ENCODE measurements around the gene ROMO1. TPM values are rescaled to one million over a fixed set of nuclear protein-coding genes. Genes with fewer than 3 reads are reported as not detected.

Gene ROMO1
- total and polyA plus RNA-seq, 2 experiments from 2014 or later, result 152 to 881 TPM

DNA sequence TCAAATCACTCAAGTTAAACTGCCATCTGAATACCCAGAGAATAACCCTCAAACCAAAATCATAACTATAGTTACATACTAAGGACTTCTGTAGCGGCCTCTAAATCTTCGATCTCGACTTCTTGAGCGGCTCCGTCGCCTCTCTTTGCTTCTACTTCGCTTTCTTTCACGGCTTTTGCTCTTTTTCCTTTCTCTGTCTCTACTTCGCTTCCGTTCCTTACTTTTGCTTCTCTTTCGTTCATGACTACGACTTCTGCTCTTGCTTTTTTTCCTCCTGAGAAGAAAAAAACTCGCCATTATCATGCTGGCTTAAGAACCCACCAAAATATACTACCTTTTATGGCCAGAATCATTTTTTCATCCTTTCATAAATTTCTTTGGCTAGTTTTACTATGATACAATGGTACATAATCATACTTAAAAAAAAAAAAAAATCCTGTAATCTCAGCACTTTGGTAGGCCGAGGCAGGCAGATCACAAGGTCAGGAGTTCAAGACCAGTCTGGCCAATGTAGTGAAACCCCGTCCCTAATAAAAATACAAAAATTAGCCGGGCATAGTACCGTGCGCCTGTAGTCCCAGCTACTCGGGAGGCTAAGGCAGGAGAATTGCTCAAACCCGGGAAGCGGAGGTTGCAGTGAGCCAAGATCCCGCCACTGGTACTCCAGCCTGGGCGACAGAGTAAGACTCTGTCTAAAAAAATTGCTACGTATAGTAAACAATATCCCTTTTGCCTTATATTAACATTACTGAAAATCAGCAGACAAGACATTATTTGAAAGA is 32.8 kb downstream of the ROMO1 start:
- Mint-ChIP-seq H3K4me3 (no peak overlapping the region), H3K27ac (no peak overlapping the region), H3K27me3 (ENCODE audit: insufficient read depth, low read depth, poor library complexity) (no peaks in the 10 kb centered on the region), H3K9me3 (no peaks in the 10 kb centered on the region; the same call in 2 of the 3 replicates), H3K36me3 (ENCODE audit: low read depth) (peaks cover 98% of the 10 kb centered on the region), H3K4me1 (peaks cover 5% of the 10 kb centered on the region)
- no peak overlapping the region for H3K4me2 ChIP-seq
- H4K20me1 ChIP-seq (replicated peaks; ENCODE audit: insufficient read depth), result peaks cover 76% of the 10 kb centered on the region
- H3K4me1 ChIP-seq (ENCODE audit: insufficient read depth), result no peaks in the 10 kb centered on the region
- H3K9me2 ChIP-seq (ENCODE audit: insufficient read depth), result no peaks in the 10 kb centered on the region
- peaks cover 100% of the 10 kb centered on the region for H3K79me2 ChIP-seq (replicated peaks; ENCODE audit: insufficient read depth)
- H3F3A ChIP-seq (replicated peaks; ENCODE audit: low read depth), result peaks cover 7% of the 10 kb centered on the region
- no peak for ATAC-seq
- H3K27ac ChIP-seq (ENCODE audit: low read depth), result no peak overlapping the region
- peaks cover 98% of the 10 kb centered on the region for H3K36me3 ChIP-seq (ENCODE audit: insufficient read depth)
- no peak overlapping the region for H3K4me3 ChIP-seq
- DNase-seq (ENCODE audit: low spot score), result no peak
- H3K27me3 ChIP-seq (ENCODE audit: insufficient read depth), result no peaks in the 10 kb centered on the region
- H2AFZ ChIP-seq, result no peak overlapping the region
- TF ChIP-seq, protein P1, sequence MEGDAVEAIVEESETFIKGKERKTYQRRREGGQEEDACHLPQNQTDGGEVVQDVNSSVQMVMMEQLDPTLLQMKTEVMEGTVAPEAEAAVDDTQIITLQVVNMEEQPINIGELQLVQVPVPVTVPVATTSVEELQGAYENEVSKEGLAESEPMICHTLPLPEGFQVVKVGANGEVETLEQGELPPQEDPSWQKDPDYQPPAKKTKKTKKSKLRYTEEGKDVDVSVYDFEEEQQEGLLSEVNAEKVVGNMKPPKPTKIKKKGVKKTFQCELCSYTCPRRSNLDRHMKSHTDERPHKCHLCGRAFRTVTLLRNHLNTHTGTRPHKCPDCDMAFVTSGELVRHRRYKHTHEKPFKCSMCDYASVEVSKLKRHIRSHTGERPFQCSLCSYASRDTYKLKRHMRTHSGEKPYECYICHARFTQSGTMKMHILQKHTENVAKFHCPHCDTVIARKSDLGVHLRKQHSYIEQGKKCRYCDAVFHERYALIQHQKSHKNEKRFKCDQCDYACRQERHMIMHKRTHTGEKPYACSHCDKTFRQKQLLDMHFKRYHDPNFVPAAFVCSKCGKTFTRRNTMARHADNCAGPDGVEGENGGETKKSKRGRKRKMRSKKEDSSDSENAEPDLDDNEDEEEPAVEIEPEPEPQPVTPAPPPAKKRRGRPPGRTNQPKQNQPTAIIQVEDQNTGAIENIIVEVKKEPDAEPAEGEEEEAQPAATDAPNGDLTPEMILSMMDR (conservative IDR thresholded peaks at IDR 0.05; ENCODE audit: low read depth in 2 of 2), result no peak
- TF ChIP-seq, protein P2, sequence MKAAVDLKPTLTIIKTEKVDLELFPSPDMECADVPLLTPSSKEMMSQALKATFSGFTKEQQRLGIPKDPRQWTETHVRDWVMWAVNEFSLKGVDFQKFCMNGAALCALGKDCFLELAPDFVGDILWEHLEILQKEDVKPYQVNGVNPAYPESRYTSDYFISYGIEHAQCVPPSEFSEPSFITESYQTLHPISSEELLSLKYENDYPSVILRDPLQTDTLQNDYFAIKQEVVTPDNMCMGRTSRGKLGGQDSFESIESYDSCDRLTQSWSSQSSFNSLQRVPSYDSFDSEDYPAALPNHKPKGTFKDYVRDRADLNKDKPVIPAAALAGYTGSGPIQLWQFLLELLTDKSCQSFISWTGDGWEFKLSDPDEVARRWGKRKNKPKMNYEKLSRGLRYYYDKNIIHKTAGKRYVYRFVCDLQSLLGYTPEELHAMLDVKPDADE (IDR thresholded peaks at IDR 0.05), result no peak
- TF ChIP-seq ZNF331 (CRISPR knock-in tag; IDR thresholded peaks at IDR 0.05; ENCODE audit: low read depth), result no peak
- TF ChIP-seq POLR2AphosphoS5 (IDR thresholded peaks at IDR 0.05; ENCODE audit: low read depth), result no peak
- no peak for TF ChIP-seq EZH2 (IDR thresholded peaks at IDR 0.05; ENCODE audit: low read depth, unreplicated experiment)
- TF ChIP-seq, protein P3, sequence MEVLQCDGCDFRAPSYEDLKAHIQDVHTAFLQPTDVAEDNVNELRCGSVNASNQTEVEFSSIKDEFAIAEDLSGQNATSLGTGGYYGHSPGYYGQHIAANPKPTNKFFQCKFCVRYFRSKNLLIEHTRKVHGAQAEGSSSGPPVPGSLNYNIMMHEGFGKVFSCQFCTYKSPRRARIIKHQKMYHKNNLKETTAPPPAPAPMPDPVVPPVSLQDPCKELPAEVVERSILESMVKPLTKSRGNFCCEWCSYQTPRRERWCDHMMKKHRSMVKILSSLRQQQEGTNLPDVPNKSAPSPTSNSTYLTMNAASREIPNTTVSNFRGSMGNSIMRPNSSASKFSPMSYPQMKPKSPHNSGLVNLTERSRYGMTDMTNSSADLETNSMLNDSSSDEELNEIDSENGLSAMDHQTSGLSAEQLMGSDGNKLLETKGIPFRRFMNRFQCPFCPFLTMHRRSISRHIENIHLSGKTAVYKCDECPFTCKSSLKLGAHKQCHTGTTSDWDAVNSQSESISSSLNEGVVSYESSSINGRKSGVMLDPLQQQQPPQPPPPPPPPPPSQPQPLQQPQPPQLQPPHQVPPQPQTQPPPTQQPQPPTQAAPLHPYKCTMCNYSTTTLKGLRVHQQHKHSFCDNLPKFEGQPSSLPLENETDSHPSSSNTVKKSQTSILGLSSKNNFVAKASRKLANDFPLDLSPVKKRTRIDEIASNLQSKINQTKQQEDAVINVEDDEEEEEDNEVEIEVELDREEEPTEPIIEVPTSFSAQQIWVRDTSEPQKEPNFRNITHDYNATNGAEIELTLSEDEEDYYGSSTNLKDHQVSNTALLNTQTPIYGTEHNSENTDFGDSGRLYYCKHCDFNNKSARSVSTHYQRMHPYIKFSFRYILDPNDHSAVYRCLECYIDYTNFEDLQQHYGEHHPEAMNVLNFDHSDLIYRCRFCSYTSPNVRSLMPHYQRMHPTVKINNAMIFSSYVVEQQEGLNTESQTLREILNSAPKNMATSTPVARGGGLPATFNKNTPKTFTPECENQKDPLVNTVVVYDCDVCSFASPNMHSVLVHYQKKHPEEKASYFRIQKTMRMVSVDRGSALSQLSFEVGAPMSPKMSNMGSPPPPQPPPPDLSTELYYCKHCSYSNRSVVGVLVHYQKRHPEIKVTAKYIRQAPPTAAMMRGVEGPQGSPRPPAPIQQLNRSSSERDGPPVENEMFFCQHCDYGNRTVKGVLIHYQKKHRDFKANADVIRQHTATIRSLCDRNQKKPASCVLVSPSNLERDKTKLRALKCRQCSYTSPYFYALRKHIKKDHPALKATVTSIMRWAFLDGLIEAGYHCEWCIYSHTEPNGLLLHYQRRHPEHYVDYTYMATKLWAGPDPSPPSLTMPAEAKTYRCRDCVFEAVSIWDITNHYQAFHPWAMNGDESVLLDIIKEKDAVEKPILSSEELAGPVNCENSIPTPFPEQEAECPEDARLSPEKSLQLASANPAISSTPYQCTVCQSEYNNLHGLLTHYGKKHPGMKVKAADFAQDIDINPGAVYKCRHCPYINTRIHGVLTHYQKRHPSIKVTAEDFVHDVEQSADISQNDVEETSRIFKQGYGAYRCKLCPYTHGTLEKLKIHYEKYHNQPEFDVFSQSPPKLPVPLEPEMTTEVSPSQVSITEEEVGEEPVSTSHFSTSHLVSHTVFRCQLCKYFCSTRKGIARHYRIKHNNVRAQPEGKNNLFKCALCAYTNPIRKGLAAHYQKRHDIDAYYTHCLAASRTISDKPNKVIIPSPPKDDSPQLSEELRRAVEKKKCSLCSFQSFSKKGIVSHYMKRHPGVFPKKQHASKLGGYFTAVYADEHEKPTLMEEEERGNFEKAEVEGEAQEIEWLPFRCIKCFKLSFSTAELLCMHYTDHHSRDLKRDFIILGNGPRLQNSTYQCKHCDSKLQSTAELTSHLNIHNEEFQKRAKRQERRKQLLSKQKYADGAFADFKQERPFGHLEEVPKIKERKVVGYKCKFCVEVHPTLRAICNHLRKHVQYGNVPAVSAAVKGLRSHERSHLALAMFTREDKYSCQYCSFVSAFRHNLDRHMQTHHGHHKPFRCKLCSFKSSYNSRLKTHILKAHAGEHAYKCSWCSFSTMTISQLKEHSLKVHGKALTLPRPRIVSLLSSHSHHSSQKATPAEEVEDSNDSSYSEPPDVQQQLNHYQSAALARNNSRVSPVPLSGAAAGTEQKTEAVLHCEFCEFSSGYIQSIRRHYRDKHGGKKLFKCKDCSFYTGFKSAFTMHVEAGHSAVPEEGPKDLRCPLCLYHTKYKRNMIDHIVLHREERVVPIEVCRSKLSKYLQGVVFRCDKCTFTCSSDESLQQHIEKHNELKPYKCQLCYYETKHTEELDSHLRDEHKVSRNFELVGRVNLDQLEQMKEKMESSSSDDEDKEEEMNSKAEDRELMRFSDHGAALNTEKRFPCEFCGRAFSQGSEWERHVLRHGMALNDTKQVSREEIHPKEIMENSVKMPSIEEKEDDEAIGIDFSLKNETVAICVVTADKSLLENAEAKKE (CRISPR knock-in tag; IDR thresholded peaks at IDR 0.05), result no peak

All from GM23338 (cell line).